IMR-90 (cell line): ENCODE data around the gene VILL. TPM values are rescaled to one million over a fixed set of nuclear protein-coding genes. Genes with fewer than 3 reads are reported as not detected.
A peak's percentile ranks its signal among the peaks of the same experiment; 100 is the strongest.

ENCODE experiments used
- ATAC-seq: fragments of 200-7000 bp; cut with Tn5 transposase; 2 replicates; pipeline ENCODE4 v1.9.1; 2020; ENCODE audit warnings: low read depth, mild to moderate bottlenecking, moderate library complexity
- BruUV-seq: library from RNA; stranded (reverse); fragments of 400-500 nt; replicated peaks from 2 replicates; lab custom pipeline; 2021; lab: Mats Ljungman, UMichigan
- CTCF ChIA-PET: fragments of 300-600 bp; formaldehyde crosslinking; extraction: SDS; loops from one replicate; lab custom pipeline; 2021; ENCODE audit warnings: antibody characterized with exemption; lab: Yijun Ruan, JAX
- POLR2A ChIA-PET: fragments of 300-600 bp; sonication (Branson Sonifier 250); formaldehyde crosslinking; loops from one replicate; lab custom pipeline; 2022; ENCODE audit warnings: antibody characterized with exemption; ENCODE audit not compliant: unreplicated experiment; lab: Charles Lee
- DNase-seq: peaks from one replicate; pipeline ENCODE4 v3.0.0; 2013
- H2AFZ ChIP-seq: replicated peaks from 2 replicates; pipeline ENCODE3; 2013; ENCODE audit warnings: low read length, mild to moderate bottlenecking; ENCODE audit not compliant: poor library complexity
- H2AK5ac ChIP-seq: 2 replicates; pipeline ENCODE4 v1.6.1; 2013; ENCODE audit warnings: low read depth, low read length, inconsistent platforms
- H2AK9ac ChIP-seq: replicated peaks from 2 replicates; pipeline ENCODE3; 2013; ENCODE audit warnings: mild to moderate bottlenecking, low read depth, low read length, moderate library complexity; ENCODE audit not compliant: poor library complexity
- H2BK120ac ChIP-seq: 2 replicates; pipeline ENCODE4 v1.6.1; 2013; ENCODE audit warnings: low read depth, low read length, inconsistent platforms
- H2BK15ac ChIP-seq: 3 replicates; pipeline ENCODE4 v1.6.1; 2013; ENCODE audit warnings: low read depth, low read length, inconsistent platforms
- H2BK20ac ChIP-seq: 2 replicates; pipeline ENCODE4 v1.6.1; 2013; ENCODE audit warnings: low read depth, mild to moderate bottlenecking, inconsistent platforms, low read length, moderate library complexity
- H2BK5ac ChIP-seq: 2 replicates; pipeline ENCODE4 v1.6.1; 2013; ENCODE audit warnings: mild to moderate bottlenecking, low read depth, low read length, inconsistent platforms; ENCODE audit not compliant: poor library complexity, severe bottlenecking
- H3K14ac ChIP-seq: replicated peaks from 2 replicates; pipeline ENCODE4 v1.6.1; 2013; ENCODE audit warnings: low read depth, low read length, inconsistent platforms
- H3K18ac ChIP-seq: 2 replicates; pipeline ENCODE4 v1.6.1; 2013; ENCODE audit warnings: low read depth, low read length, control low read depth
- H3K23ac ChIP-seq: 2 replicates; pipeline ENCODE4 v1.6.1; 2013; ENCODE audit warnings: low read depth, low read length, inconsistent platforms
- H3K27ac ChIP-seq: 2 replicates; pipeline ENCODE4 v1.5.1; 2013; ENCODE audit warnings: mild to moderate bottlenecking, control low read depth, low read length; ENCODE audit not compliant: insufficient read depth
- H3K27me3 ChIP-seq: 2 replicates; pipeline ENCODE4 v1.6.1; 2013; ENCODE audit warnings: low read length; ENCODE audit not compliant: control insufficient read depth, insufficient read depth
- H3K36me3 ChIP-seq: 2 replicates; pipeline ENCODE4 v1.6.1; 2013; ENCODE audit warnings: low read length, mixed read lengths; ENCODE audit not compliant: control insufficient read depth, insufficient read depth
- H3K4ac ChIP-seq: 2 replicates; pipeline ENCODE4 v1.6.1; 2013; ENCODE audit warnings: low read depth, low read length, inconsistent platforms
- H3K4me1 ChIP-seq: 2 replicates; pipeline ENCODE4 v1.6.1; 2013; ENCODE audit warnings: low read length, mixed read lengths; ENCODE audit not compliant: control insufficient read depth, insufficient read depth
- H3K4me2 ChIP-seq: 2 replicates; pipeline ENCODE4 v1.6.1; 2013; ENCODE audit warnings: low read depth, mild to moderate bottlenecking, control low read depth, low read length, moderate library complexity
- H3K4me3 ChIP-seq: 2 replicates; pipeline ENCODE4 v1.5.1; 2013; ENCODE audit warnings: low read depth, mild to moderate bottlenecking, control low read depth, low read length, moderate library complexity; ENCODE audit not compliant: insufficient read depth
- H3K56ac ChIP-seq: 2 replicates; pipeline ENCODE4 v1.6.1; 2013; ENCODE audit warnings: low read length, inconsistent platforms; ENCODE audit not compliant: insufficient read depth; ENCODE audit errors: extremely low read depth
- H3K79me1 ChIP-seq, 2 experiments: 2 replicates each; pipeline ENCODE4 v1.6.1; 2013; ENCODE audit warnings: low read length in 2 of 2, inconsistent platforms in 1 of 2, low read depth in 1 of 2
- H3K9ac ChIP-seq: 2 replicates; pipeline ENCODE4 v1.6.1; 2013; ENCODE audit warnings: low read depth, low read length, control low read depth
- H3K9me1 ChIP-seq: 2 replicates; pipeline ENCODE4 v1.6.1; 2013; ENCODE audit warnings: low read length, inconsistent platforms; ENCODE audit not compliant: insufficient read depth
- H3K9me3 ChIP-seq: 2 replicates; pipeline ENCODE4 v1.6.1; 2013; ENCODE audit warnings: low read length; ENCODE audit not compliant: control insufficient read depth, insufficient read depth
- H4K20me1 ChIP-seq: 2 replicates; pipeline ENCODE4 v1.6.1; 2013; ENCODE audit warnings: low read length, inconsistent platforms; ENCODE audit not compliant: insufficient read depth
- H4K5ac ChIP-seq: 2 replicates; pipeline ENCODE4 v1.6.1; 2013; ENCODE audit warnings: mild to moderate bottlenecking, low read depth, low read length, control low read depth
- H4K8ac ChIP-seq, 2 experiments: 2 replicates each; pipeline ENCODE4 v1.6.1; 2013; ENCODE audit warnings: low read depth in 2 of 2, low read length in 2 of 2, control low read depth in 1 of 2, inconsistent platforms in 1 of 2
- H4K91ac ChIP-seq: 2 replicates; pipeline ENCODE4 v1.6.1; 2013; ENCODE audit warnings: low read depth, low read length, inconsistent platforms; ENCODE audit not compliant: insufficient read depth
- CHD1 ChIP-seq: IDR thresholded peaks from 2 replicates; pipeline ENCODE4 v1.6.1; 2012; ENCODE audit warnings: low read depth, low read length, improper control_type of control experiment
- MAFK ChIP-seq: IDR thresholded peaks from 2 replicates; pipeline ENCODE4 v1.6.1; 2012; ENCODE audit warnings: low read depth, low read length, improper control_type of control experiment
- MAZ ChIP-seq: IDR thresholded peaks from 2 replicates; pipeline ENCODE4 v1.6.1; 2012; ENCODE audit warnings: low read depth, mild to moderate bottlenecking, low read length, improper control_type of control experiment, moderate library complexity, borderline replicate concordance
- MXI1 ChIP-seq: IDR thresholded peaks from 2 replicates; pipeline ENCODE4 v1.6.1; 2012; ENCODE audit warnings: low read depth, mild to moderate bottlenecking, low read length, moderate library complexity, borderline replicate concordance
- NFE2L2 ChIP-seq: fragments of 150-350 bp; IDR thresholded peaks from 2 replicates; pipeline ENCODE4 v1.6.1; 2016; ENCODE audit warnings: low read depth, mild to moderate bottlenecking, low read length
- POLR2A ChIP-seq: IDR thresholded peaks from 2 replicates; pipeline ENCODE4 v1.6.1; 2012; ENCODE audit warnings: mild to moderate bottlenecking, low read depth, low read length
- RCOR1 ChIP-seq: IDR thresholded peaks from 2 replicates; pipeline ENCODE4 v1.6.1; 2012; ENCODE audit warnings: mild to moderate bottlenecking, low read length, improper control_type of control experiment; ENCODE audit not compliant: insufficient replicate concordance
- WGBS, 2 experiments: methylation state at CpG; one replicate each; pipeline versions ENCODE4 v1.1.5 to v1.1.7; 2013; ENCODE audit warnings: missing lambda C conversion rate in 2 of 2; ENCODE audit not compliant: insufficient read length in 1 of 2; ENCODE audit errors: extremely low coverage in 2 of 2; 5-methylcytosine and 5-hydroxymethylcytosine counted together
- dilution Hi-C: fragments of 300-500 bp; cut with HindIII; formaldehyde crosslinking; loops from one replicate; pipeline ENCODE4 v1.14.3; 2018; ENCODE audit warnings: low sequenced_read_pairs; ENCODE audit not compliant: unreplicated experiment
- in situ Hi-C: fragments of 300-500 bp; cut with MboI; formaldehyde crosslinking; loops from 3 replicates; pipeline ENCODE4 v1.14.3; 2019; ENCODE audit warnings: low sequenced_read_pairs, inconsistent platforms, mixed read lengths
- intact Hi-C: fragments of 100-400 bp; cut with micrococcal nuclease; formaldehyde crosslinking; loops from 2 replicates; pipeline ENCODE4 v1.10.0; 2022
- polyA plus RNA-seq, 3 experiments: library from polyadenylated mRNA; depleted of rRNA; stranded (reverse); fragments of >200 nt; gene quantifications; 2 replicates each; pipeline ENCODE4 v1.2.3, GENCODE V29; 2012; ENCODE audit warnings: low replicate concordance in 1 of 3
- total RNA-seq: library from RNA; depleted of rRNA; stranded (reverse); fragments of >200 nt; gene quantifications from 2 replicates; pipeline ENCODE4 v1.2.3, GENCODE V29; 2012
- TF ChIP-seq, protein P1 (sequence below): fragments of 150-350 bp; IDR thresholded peaks from 2 replicates; pipeline ENCODE4 v1.6.1; 2017; ENCODE audit warnings: mild to moderate bottlenecking, antibody characterized with exemption, low read length, low read depth
- TF ChIP-seq, protein P2 (sequence below): fragments of 150-350 bp; IDR thresholded peaks from 2 replicates; pipeline ENCODE4 v1.6.1; 2016; ENCODE audit warnings: low read depth, mild to moderate bottlenecking, low read length, moderate library complexity, borderline replicate concordance

VILL gene
- total and polyA plus RNA-seq, 2 of the 4 experiments (the other 2 are of a cell fraction): 2.3 to 4.7 TPM

DNA sequence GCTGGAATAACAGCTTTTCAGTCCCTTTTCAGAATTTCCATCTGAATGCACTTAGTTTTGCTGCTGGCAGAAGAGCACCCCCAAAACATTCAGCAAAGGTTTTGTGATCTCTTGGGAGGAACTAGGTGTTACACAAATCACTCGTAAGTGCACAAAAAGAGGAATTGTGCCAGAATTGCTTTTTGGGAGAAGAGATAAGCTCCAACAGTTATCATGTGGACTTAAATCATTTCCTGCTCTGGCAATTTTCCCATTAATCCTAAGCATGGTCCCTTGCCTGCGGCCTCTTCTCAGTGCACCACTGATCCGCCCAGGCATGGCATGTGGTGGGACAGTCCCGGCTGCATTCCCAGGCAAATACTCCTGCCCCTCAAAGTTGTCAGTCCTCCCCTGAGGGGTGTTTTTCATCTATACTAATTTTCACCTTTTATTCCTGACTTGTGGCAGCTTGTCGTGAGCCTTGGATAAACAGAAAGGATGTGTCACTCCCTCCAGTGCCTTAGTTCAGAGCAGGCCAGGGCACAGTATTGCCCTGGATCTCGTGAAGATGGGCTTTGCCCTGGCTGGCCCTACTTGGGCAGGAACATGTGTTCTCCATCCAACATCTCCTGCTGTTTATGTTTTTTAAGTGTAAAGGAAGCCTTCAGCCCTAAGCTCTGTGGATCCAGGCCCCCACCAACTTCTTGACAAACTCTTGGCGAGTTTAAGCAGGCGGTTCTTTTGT, 44.6 kb upstream of the VILL start:
- Histone ChIP-seq H3K4me3 (no peak overlapping the region), H3K9me1 (peaks cover 21% of the 10 kb centered on the region), H2BK15ac (peak overlapping the region; percentile 96; the same call in 2 of the 3 replicates), H2BK20ac (peak overlapping the region; percentile 38), H3K9ac (peak overlapping the region; percentile 6; the same call in 1 of the 2 replicates), H2BK120ac (peak overlapping the region; percentile 97), H3K79me1 (peaks cover 10 to 49% of the 10 kb centered on the region in 2 experiments), H4K8ac (peak overlapping the region; percentile 80 to 90), H2AK5ac (peak overlapping the region; percentile 94), H4K5ac (peak overlapping the region; percentile 18), H2AK9ac (peak overlapping the region; percentile 84), H3K9me3 (no peaks in the 10 kb centered on the region), H4K20me1 (peaks cover 7% of the 10 kb centered on the region; the same call in 1 of the 2 replicates), H3K27me3 (no peaks in the 10 kb centered on the region), H3K23ac (peak overlapping the region; percentile 92; the same call in 1 of the 2 replicates), H3K56ac (peak overlapping the region; percentile 54), H3K27ac (peak overlapping the region; percentile 96), H2BK5ac (peak overlapping the region; percentile 66), H4K91ac (peak overlapping the region; percentile 92), H3K4ac (peak overlapping the region; percentile 89), H3K36me3 (no peaks in the 10 kb centered on the region), H3K14ac (peak overlapping the region; percentile 89), H3K18ac (peak overlapping the region; percentile 77), H3K4me1 (peaks cover 30% of the 10 kb centered on the region), H3K4me2 (peak overlapping the region; percentile 37), H2AFZ (peak overlapping the region; percentile 7)
- peak; percentile 67 for DNase-seq
- no peak for TF ChIP-seq NFE2L2
- TF ChIP-seq MAFK: no peak
- no peak for TF ChIP-seq CHD1
- TF ChIP-seq MXI1: peak; percentile 50; the same call in 1 of the 2 replicates
- TF ChIP-seq MAZ: no peak
- TF ChIP-seq, protein P1, sequence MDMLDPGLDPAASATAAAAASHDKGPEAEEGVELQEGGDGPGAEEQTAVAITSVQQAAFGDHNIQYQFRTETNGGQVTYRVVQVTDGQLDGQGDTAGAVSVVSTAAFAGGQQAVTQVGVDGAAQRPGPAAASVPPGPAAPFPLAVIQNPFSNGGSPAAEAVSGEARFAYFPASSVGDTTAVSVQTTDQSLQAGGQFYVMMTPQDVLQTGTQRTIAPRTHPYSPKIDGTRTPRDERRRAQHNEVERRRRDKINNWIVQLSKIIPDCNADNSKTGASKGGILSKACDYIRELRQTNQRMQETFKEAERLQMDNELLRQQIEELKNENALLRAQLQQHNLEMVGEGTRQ: no peak
- TF ChIP-seq POLR2A: no peak
- TF ChIP-seq, protein P2, sequence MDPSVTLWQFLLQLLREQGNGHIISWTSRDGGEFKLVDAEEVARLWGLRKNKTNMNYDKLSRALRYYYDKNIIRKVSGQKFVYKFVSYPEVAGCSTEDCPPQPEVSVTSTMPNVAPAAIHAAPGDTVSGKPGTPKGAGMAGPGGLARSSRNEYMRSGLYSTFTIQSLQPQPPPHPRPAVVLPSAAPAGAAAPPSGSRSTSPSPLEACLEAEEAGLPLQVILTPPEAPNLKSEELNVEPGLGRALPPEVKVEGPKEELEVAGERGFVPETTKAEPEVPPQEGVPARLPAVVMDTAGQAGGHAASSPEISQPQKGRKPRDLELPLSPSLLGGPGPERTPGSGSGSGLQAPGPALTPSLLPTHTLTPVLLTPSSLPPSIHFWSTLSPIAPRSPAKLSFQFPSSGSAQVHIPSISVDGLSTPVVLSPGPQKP: no peak
- no peak for TF ChIP-seq RCOR1
- no CpG with 5 or more reads among the region's 8 CpGs for WGBS, 2 experiments
- ATAC-seq: peak; percentile 83
- no TSS peak for BruUV-seq
- POLR2A ChIA-PET: interaction anchor here (1.0 kb wide), 1 partner anchor 10 kb away, joined by 3 read pairs; no protein-coding TSS in a partner anchor
- dilution Hi-C loops: no loop called here
- CTCF ChIA-PET: interaction anchor here (0.6 to 1.8 kb wide), 4 partner anchors 9 to 91 kb away, joined by 3 to 5 read pairs (median 4); no protein-coding TSS in a partner anchor
- intact Hi-C loops: loop anchor here (1.0 kb wide), 1 partner anchor 10 kb away; no protein-coding TSS in a partner anchor
- in situ Hi-C loops: no loop called here
